Measurements from ENCODE around the gene TIMP2.

Gene TIMP2

GRCh38 chr17:78819806-78820792 is 105.1 kb downstream of the TIMP2 start:
- in situ Hi-C loops (cut with MboI; ENCODE audit: low sequenced_read_pairs) = loop anchor here (25.0 kb wide), 1 partner anchor 333 kb away; no protein-coding TSS in a partner anchor

- in situ Hi-C loops (cut with MboI; ENCODE audit: low sequenced_read_pairs) = loop anchor here (25.0 kb wide), 1 partner anchor 332 kb away; no protein-coding TSS in a partner anchor
Observed at GRCh38 chr17:78819402-78819801, 105.8 kb downstream of the TIMP2 start.

GRCh38 chr17:78818932-78819331 is 106.3 kb downstream of the TIMP2 start:
- in situ Hi-C loops (cut with MboI; ENCODE audit: low sequenced_read_pairs) = loop anchor here (25.0 kb wide), 1 partner anchor 332 kb away; no protein-coding TSS in a partner anchor

GRCh38 chr17:78818152-78818846 is 106.9 kb downstream of the TIMP2 start:
- in situ Hi-C loops (cut with MboI; ENCODE audit: low sequenced_read_pairs) = loop anchor here (25.0 kb wide), 1 partner anchor 331 kb away; no protein-coding TSS in a partner anchor

GRCh38 chr17:78817123-78817522 is 108.1 kb downstream of the TIMP2 start:
- in situ Hi-C loops (cut with MboI; ENCODE audit: low sequenced_read_pairs) = loop anchor here (25.0 kb wide), 1 partner anchor 330 kb away; no protein-coding TSS in a partner anchor

GRCh38 chr17:78815696-78816095 is 109.5 kb downstream of the TIMP2 start:
- in situ Hi-C loops (cut with MboI; ENCODE audit: low sequenced_read_pairs) = loop anchor here (25.0 kb wide), 1 partner anchor 328 kb away; no protein-coding TSS in a partner anchor

- in situ Hi-C loops (cut with MboI; ENCODE audit: low sequenced_read_pairs) = loop anchor here (25.0 kb wide), 1 partner anchor 326 kb away; no protein-coding TSS in a partner anchor
Observed at GRCh38 chr17:78812855-78813254, 112.3 kb downstream of the TIMP2 start.

GRCh38 chr17:78808163-78808562 is 117.0 kb downstream of the TIMP2 start:
- in situ Hi-C loops (cut with MboI; ENCODE audit: low sequenced_read_pairs) = loop anchor here (25.0 kb wide), 1 partner anchor 321 kb away; no protein-coding TSS in a partner anchor

- in situ Hi-C loops (cut with MboI; ENCODE audit: low sequenced_read_pairs) = loop anchor here (25.0 kb wide), 1 partner anchor 319 kb away; no protein-coding TSS in a partner anchor
Observed at GRCh38 chr17:78806451-78806850, 118.7 kb downstream of the TIMP2 start.

- in situ Hi-C loops (cut with MboI; ENCODE audit: low sequenced_read_pairs) = loop anchor here (25.0 kb wide), 1 partner anchor 318 kb away; no protein-coding TSS in a partner anchor
Observed at GRCh38 chr17:78805301-78805700, 119.9 kb downstream of the TIMP2 start.

GRCh38 chr17:78804777-78805176 is 120.4 kb downstream of the TIMP2 start:
- in situ Hi-C loops (cut with MboI; ENCODE audit: low sequenced_read_pairs) = loop anchor here (25.0 kb wide), 1 partner anchor 317 kb away; no protein-coding TSS in a partner anchor

- in situ Hi-C loops (cut with MboI; ENCODE audit: low sequenced_read_pairs) = loop anchor here (25.0 kb wide), 1 partner anchor 316 kb away; no protein-coding TSS in a partner anchor
Observed at GRCh38 chr17:78803186-78803845, 121.9 kb downstream of the TIMP2 start.
